ENCODE results near the gene RAD51B.

RAD51B gene

DNA sequence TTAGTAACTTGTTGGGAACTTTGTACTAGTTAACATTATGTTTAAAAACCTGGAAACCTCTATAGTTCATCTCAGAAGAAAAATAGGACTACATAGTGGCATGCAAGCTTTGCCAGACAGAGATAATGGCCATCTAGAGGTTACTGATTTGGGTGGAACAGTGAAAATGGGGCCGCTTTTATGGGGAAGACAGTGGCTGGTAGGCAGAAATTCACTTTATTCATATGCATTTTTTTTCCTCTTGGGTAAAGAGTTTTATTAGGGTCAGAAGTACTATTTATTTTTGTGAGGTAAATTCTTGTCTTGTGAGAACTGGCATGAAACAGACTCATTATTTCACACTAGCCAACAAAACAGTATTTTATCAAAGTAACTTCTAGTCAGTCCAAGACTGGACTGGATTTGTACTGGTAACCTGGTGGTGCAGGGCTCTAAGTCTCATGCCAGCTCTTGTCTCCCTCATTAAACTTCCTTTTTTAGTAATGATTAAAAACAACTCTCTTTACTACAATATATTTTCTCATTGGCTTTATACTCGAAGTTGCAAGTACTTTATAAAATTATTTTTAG lies 345.8 kb downstream of the RAD51B start:
- H3K4me3 ChIP-seq (ENCODE audit: low read depth, low read length), result no peak overlapping the region
- no peak overlapping the region for H3K9ac ChIP-seq
- H3K36me3 ChIP-seq (ENCODE audit: control insufficient read depth, insufficient read depth, low read length), result no peaks in the 10 kb centered on the region
- no peak overlapping the region for H2AFZ ChIP-seq
- H3K4me1 ChIP-seq, result no peaks in the 10 kb centered on the region
- no peak overlapping the region for H3K4me2 ChIP-seq (ENCODE audit: low read length)
- no peaks in the 10 kb centered on the region for H3K9me3 ChIP-seq (ENCODE audit: control insufficient read depth, low read length)
- no peaks in the 10 kb centered on the region for H3K79me2 ChIP-seq
- TF ChIP-seq CTCF (IDR thresholded peaks at IDR 0.05), result no peak
- no peak overlapping the region for H3K27ac ChIP-seq
- H3K27me3 ChIP-seq (ENCODE audit: control insufficient read depth, insufficient read depth, low read length), result no peaks in the 10 kb centered on the region

DNA sequence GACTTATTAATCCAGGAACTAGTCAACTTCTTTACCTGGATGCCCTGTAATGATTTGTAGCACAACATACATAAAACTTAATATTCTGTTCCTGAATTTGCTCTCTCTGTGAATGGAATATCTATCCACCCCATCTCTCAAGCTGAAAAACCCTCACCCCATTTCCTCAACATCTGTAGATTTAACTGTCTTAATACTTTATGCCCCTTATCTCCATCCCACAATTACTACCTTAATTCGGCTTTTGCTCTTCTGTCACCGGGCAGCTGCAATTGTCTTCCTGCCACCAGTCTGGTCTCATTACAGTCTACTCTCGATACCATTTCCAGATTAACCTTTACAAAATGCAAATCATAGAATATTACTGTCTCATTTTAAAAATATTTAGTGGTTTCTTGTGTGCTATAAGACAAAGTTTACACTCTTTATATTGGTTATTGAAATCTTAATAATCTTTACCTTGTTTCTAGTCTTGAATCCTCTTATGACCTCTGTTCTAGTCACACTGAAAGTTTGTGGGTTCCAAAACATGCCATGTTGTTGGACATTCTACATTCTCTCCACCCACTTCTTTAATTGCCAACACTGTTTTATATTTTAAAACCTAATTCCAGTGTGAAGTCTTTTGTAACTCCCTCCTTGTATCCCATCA lies 347.3 kb downstream of the RAD51B start:
- H3K4me1 ChIP-seq, result no peaks in the 10 kb centered on the region
- no peak overlapping the region for H3K9ac ChIP-seq
- H3K4me2 ChIP-seq (ENCODE audit: low read length), result no peak overlapping the region
- H3K79me2 ChIP-seq, result no peaks in the 10 kb centered on the region
- no peak overlapping the region for H2AFZ ChIP-seq
- no peaks in the 10 kb centered on the region for H3K36me3 ChIP-seq (ENCODE audit: control insufficient read depth, insufficient read depth, low read length)
- H3K27ac ChIP-seq, result no peak overlapping the region
- no peak overlapping the region for H3K4me3 ChIP-seq (ENCODE audit: low read depth, low read length)
- no peaks in the 10 kb centered on the region for H3K9me3 ChIP-seq (ENCODE audit: control insufficient read depth, low read length)
- no peak for TF ChIP-seq CTCF (IDR thresholded peaks at IDR 0.05)
- H3K27me3 ChIP-seq (ENCODE audit: control insufficient read depth, insufficient read depth, low read length), result no peaks in the 10 kb centered on the region

DNA sequence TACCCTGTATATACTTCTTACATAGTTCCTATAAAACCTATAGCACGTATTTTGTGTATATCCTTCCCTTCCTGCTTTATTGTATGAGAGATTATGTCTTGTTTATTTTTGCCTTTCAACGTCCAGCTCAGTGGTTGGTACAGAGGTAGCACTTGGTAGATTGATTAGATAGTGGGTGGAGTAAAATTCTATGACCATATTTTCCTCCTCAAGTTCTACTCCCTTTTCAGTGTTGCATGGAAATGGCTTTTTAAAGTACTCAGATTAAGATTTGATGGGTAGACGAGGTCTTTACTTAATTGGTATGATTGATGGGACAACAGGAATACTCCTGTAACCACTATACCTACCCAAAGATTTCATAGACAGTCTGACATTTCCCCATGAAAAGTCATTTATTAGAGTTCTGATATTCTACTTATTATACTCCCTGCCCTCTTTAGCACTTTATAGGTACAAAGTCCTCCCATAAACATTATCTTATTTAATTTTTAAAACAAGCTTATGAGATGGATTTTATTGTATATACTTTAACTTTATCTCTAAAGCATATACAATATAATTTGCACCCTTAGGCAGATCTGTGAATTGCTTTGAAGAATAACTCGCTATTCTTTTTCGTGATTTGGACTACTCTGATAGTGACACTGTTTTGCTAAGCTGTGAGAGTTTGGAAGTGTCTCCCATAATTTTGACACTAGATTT lies 348.0 kb downstream of the RAD51B start:
- Histone ChIP-seq H3K4me2 (ENCODE audit: low read length) (no peak overlapping the region), H3K27ac (no peak overlapping the region), H3K9me3 (ENCODE audit: control insufficient read depth, low read length) (no peaks in the 10 kb centered on the region), H2AFZ (no peak overlapping the region), H3K4me1 (no peaks in the 10 kb centered on the region), H3K4me3 (ENCODE audit: low read depth, low read length) (no peak overlapping the region), H3K9ac (no peak overlapping the region), H3K36me3 (ENCODE audit: control insufficient read depth, insufficient read depth, low read length) (no peaks in the 10 kb centered on the region), H3K79me2 (no peaks in the 10 kb centered on the region), H3K27me3 (ENCODE audit: control insufficient read depth, insufficient read depth, low read length) (no peaks in the 10 kb centered on the region)
- TF ChIP-seq CTCF (IDR thresholded peaks at IDR 0.05), result no peak

GRCh38 chr14:68168460-68169109 lies 349.0 kb downstream of the RAD51B start:
- H3K9ac ChIP-seq, result no peak overlapping the region
- TF ChIP-seq CTCF (IDR thresholded peaks at IDR 0.05), result no peak

More at GRCh38 chr14:68168460-68169109, 349.0 kb downstream of the RAD51B start:
- Histone ChIP-seq H3K79me2 (no peaks in the 10 kb centered on the region), H3K36me3 (ENCODE audit: control insufficient read depth, insufficient read depth, low read length) (no peaks in the 10 kb centered on the region), H3K27ac (no peak overlapping the region), H3K4me3 (ENCODE audit: low read depth, low read length) (no peak overlapping the region), H3K9me3 (ENCODE audit: control insufficient read depth, low read length) (no peaks in the 10 kb centered on the region), H3K4me2 (ENCODE audit: low read length) (no peak overlapping the region), H2AFZ (no peak overlapping the region), H3K4me1 (no peaks in the 10 kb centered on the region), H3K27me3 (ENCODE audit: control insufficient read depth, insufficient read depth, low read length) (no peaks in the 10 kb centered on the region)

All from parathyroid adenoma (tissue), 2 donors.